NCI-H2029 (cell line): ENCODE results near the gene NCF4.

Experiments
- DNase-seq: peaks from one replicate; lab custom pipeline; 2025; lab: John Stamatoyannopoulos, UW

NCF4 gene

DNA sequence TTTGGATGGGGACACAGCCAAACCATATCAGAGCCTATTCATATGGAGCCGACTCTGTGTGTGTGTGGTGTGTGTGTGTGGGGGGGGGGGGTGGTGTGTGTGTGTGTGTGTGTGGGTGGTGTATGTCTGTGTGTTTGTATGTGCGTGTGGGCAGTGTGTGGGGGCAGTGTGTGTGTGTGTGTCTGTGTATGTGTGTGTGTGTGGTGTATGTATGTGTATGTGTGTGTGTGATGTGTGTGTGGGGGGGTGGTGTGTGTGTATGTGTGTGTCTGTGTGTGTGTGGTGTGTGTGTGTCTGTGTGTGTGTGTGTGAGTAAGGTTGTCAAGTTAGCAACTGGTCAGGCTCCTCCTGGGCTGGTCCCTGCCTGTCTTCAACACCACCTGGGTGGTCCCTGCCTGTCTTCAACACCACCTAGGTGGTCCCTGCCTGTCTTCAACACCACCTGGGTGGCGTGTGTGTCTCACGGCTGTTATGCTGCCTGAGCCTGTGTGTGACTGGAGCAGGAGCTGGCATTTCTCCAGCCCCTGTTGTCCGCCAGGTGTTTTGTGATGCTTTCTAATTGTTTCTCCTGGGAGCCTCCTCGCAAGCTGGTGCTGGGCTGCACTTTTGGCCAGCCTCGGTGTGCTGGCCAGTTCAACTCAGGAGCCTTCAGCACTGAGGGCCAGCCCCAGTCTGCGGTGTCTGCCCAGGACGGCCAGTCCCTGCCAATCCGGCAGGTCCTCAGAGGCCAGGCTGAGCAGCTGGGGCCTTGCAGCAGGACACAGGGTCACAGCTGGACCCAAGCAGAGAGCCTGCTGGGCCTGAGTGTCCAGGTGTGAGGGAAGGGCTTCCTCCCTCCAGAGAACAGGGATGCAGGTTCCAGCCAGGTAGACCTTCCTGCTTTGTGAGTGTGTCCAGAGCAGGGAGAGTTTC is 22.4 kb upstream of the NCF4 start:
- no peak for DNase-seq

DNA sequence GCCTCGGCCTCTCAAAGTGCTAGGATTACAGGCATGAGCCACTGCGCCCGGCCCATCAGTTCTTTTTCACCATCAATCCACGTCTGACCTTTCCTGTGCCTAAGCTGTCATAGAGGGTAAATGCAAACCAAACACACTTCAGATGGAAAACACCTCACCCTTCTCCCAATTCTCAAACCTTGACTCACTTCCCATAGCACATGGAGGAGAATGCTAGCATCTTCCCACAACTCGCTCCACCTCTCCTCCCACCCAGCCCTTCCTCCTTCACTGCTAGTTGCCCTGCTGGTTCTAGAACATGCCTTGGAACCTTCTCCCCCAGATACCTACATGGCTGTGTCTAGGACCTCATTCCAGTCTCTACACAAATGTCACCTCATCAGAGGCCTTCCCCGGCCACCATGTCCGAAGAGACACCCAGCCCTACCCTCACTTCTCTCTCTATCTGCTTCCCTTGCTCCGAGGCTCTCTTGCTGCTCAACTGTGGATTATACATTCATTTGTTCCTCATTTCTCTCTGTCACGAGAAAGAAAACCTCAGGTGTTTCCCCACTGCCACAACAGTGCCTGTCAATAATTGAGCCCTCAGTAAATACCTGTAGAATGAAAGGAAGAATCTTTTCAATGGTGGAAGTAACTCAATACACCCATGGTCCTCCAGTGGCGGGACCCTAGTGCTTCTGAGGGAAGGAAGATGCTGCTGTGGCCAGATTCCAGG is 21.3 kb upstream of the NCF4 start:
- DNase-seq = no peak

DNA sequence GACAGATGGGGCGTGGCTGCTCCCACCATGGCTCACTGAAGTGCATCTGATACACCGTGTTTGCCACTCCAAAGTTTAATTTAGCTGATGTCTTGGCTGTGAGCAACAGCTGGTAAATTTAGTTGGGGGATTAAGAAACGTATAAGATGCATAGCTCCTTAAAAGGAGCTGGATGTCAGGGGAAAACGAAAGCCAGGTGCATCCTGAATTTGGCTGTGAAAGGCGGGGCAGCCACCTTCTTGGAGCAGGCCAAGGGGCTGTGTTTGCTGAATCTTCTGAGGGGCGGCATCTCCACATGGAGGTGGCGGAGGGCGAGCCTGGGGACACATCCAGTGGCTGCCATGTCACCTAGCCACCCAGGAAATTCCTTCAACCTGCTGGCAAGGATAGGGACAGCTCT is 20.7 kb upstream of the NCF4 start:
- DNase-seq = no peak

DNA sequence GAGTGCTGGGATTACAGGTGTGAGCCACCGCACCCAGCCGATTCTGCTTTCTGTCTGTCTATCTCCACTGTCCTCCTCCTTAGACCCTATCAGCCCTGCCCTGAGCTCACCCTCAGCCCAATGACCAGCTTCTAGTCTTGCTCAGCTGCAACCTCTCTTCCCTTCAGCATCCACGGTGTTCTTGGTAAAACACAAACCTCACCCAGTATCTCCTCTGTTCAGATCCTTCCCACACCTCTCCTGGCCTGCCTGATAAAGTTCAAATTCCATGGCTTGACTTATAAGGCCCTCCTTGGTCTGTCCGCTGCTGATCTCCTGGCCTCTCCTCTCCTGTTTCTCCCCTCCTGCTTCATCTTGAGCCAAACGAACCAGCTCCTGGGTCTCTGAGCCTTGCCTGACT is 14.5 kb upstream of the NCF4 start:
- DNase-seq = no peak

DNA sequence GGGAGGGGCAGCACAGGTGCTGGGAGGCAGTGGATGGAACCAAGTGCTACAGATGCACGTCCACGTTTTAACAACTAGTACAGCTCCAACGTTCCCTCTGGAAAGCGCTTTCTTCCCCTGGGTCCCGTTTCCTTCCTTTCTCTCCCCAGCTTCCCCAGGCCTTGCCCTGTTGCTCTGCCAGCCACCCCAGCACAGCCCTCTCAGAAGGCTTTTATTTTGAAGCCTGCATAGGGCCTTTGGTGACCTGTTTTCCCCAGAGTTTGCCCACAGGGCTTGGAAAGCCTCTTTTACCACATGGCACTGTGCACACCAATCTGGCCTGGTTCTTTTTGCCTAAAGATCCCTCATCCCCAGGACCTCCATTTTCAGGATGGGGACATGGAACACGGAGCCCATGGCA is 13.9 kb upstream of the NCF4 start:
- DNase-seq = no peak

DNA sequence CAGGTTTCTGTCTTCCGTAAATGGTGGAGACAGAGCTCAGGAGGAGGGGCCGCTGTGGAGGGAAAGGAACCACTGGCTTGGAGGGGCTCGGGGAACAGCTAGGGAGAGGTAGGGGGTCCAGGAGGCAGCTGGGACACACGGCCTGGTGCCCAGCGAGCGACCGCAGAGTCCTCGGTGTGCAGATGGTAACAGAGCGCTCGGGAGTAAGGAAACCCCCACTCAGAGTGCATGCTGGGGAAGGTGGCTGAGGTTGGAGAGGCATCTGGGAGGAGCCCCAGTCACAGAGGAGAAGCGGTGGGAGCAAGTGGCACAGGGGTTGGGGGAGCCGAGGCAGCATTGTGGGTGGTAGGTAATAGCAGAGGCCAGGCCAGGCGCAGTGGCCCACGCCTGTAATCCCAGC is 10.8 kb upstream of the NCF4 start:
- no peak for DNase-seq

DNA sequence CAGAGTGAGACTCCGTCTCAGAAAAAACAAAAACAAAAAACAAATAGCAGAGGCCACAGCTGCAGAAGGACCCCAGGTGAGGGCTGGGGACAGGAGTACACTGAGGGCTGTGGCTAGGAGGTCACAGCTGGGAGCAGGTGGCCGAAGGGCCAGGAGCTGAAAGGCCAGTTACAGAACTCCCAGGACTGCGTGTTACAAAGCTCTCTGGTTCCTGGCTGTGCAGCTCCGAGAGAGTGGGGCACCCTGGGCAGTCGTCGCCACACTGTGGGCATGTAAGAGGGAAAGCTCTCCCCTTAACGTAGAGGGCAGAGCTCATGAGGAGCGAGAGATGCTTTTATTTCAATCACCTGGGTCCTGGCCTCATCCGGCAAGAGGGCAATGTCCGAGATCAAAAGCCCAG is 10.1 kb upstream of the NCF4 start:
- no peak for DNase-seq

DNA sequence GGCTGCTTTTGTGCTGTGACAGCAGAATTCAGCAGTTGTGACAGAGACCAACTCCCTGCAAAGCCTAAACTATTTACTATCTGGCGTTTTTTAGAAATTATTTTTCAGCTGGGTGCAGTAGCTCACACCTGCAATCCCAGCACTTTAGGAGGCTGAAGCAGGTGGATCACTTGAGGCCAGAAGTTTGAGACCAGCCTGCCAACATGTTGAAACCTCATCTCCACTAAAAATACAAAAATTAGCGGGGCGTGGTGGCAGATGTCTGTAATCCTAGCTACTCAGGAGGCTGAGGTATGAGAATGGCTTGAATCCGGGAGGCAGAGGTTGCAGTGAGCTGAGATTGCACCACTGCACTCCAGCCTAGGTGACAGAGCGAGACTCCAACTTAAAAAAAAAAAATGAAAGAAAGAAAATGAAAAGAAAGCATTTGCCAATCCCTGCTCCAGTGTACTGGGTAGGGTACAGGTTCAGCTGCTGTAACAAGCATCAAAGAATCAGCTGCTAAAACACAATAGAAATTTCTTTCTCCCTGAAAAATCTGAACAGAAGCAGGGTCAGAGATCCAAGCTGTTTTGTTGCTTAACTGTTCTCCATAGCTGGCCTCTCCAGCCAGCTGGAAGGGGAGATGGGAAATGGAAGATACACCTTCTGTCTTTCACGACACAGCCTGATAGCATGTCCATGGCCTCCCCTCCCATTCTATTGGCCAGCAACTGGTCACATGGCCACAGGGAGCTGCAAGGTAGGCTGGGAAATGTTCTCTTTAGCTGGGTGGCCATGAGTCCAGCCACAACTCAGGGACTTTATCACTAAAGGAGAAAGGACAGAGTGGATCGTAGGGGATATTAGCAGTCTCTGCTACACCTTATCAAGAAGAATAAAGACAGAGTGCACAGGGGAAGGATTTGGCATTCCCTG is 8.5 kb upstream of the NCF4 start:
- DNase-seq = no peak

DNA sequence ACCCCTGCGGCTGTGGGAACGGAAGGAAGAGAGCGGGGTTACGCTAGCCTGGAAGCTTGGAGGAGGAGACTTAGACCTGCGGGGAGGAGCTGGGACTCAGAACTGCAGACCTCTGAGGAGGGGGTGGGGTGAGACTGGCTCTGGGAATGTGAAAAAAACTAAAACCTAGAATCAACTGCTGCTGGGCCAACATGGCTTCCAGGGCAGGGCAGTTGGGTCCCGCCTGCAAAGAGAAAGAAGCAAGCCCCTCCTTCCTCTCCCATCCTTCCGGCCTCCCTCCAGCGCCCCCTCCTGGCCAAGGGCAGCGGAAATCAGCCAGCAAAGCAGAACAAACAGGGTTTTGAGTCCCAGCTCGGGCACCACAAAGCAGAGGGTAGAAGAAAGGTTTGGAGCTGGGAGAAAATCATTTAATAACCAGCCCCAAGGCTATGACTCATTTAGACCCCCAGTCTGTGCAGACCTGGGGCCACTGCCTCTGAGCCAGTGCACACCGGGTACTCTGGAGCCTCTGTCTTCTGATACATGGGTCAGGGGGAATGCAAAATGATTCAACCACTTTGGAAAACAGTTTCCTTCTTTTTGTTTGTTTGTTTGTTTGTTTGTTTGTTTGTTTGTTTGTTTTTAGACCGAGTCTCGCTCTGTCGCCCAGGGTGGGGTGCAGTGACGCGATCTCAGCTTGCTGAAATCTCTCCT is 7.3 kb upstream of the NCF4 start:
- DNase-seq = peak; percentile 48

DNA sequence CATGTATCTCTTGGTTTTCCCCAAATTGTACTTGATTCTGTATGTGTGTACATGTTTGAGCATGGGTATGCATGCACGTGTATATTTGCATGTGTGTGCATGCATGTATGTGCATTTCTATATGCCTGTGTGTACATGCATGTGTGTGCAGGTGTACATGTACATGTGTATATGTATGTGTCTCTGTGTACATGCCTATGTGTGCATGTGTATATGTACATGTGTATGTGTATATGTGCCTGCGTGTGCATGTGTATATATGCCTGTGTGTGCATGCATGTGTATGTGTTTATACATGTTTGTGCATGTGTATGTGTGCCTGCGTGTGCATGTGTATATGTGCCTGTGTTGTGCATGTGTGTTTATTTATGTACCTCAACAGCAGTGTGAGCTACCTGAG is 5.3 kb upstream of the NCF4 start:
- DNase-seq = no peak

DNA sequence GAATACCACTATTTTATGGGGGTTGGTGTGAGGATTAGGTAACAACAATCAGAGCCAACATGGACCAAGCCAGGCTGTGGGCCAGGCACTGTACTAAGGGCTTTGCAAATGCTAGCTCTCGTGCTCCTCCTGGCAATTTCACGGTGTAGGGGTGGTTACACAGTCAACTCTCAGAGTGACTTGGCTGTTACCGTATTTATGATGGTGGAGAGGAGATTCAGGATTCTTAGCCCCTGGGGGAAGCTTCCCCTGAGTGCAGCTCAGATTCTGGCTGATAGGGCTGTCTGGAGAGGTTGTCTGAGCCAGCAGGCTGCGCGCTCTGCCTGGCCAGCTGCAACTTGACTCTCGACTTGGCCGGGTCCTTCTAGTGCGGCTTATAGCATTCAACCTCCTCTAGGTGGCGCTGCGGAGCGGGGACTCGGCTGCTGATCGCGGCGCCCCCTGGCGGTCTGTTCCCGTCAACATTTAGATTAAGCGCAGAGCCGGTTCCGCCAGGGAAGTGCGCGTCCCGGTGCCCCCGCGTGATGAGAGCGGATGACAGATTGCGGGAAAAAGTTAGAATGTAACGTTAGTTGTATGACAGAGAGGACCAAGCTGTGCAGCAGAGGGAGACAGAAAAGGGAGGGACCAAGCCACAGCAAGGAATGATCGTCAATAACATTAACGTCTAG is 4.5 kb upstream of the NCF4 start:
- DNase-seq = peak; percentile 74

DNA sequence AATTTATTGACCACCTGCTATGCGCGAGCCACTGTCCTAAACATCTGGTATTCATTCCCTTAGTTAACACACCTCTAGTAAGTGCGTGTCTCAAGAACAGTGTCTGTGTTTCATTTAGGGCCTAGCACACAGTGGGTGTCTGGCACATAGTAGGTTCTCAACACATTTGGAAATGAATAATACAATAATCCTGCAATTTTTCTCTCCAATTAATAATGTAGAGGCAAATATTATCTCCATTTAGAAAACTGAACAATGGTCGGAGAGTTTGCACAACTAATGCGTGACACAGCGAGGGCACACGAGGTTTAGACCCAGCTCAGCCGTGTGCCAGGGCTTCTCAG is 4.0 kb upstream of the NCF4 start:
- no peak for DNase-seq

DNA sequence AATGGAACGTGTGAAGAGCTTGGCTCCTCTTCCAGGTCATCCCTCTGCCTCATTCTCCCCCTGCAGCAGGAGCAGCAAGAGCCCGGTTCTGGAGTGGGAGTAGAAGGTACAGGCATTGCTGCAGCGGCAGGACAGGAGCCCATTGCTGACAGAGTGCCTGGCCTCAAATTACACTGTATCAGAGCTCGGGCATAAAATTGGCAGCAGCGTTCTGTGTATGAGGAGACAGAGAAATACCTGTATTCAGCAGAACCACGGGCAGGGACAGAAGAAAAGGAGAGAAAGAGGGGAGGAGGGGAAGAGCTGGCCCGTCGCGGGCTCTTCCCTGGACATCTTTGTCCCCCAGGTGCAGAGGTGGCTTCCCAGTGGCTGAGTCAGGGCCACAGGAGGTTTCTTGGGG is 2.6 kb upstream of the NCF4 start:
- no peak for DNase-seq

DNA sequence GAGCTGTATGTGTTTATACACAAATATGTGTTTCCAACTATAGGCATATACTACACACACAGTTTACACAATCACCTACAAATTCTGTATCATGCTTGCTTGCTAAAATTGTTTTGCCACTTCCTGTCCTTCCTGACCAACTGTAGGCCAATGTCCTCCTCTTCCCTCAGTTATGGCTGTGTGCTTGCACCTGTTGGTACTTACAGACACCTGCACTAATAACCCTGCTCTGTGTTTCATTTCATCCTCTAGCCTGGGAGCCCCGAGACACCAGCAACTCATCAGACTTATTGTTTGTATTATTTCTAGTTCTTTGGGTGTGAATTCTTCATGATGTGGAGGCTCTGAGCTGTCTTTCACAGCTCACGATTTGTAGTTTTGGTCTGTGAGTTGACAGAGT is 1.8 kb upstream of the NCF4 start:
- no peak for DNase-seq

DNA sequence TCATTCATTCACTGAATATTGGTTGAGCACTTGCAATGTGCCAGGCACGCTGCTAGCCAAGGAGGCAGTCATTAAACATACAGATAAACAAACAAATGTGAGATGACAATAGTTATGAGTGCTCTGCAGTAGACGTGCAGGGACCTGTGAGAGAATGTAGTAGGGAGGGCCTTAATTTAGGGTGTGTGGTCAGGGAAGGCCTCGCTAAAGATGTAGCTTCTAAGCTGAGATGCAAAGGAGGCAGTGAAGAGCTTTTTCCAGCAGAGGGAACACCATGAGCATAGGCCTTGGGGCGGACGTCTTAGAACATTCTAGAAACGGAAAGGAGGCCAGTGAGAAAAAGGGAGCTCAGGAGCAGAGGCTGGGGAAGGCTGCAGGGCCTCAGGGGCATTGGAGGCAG is 789 bp upstream of the NCF4 start:
- DNase-seq = no peak

DNA sequence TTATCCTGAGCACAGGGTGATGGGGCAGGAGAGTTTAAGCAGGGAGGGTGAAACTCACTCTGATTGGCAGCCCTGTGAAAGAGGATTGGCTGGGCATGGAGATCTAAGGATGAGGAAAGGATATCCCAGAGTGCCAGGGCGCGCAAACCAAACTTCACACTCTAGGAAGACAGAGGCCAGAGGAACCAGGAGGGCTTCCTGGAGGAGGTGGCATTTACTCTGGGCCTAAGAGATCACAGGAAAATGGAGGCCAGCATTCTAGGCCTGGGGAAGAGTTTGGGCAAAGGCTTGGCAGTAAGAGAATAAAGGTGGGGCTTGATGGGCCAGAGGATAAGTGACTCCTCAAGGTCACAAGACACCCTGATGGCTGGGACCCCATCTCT is 377 bp upstream of the NCF4 start:
- no peak for DNase-seq

DNA sequence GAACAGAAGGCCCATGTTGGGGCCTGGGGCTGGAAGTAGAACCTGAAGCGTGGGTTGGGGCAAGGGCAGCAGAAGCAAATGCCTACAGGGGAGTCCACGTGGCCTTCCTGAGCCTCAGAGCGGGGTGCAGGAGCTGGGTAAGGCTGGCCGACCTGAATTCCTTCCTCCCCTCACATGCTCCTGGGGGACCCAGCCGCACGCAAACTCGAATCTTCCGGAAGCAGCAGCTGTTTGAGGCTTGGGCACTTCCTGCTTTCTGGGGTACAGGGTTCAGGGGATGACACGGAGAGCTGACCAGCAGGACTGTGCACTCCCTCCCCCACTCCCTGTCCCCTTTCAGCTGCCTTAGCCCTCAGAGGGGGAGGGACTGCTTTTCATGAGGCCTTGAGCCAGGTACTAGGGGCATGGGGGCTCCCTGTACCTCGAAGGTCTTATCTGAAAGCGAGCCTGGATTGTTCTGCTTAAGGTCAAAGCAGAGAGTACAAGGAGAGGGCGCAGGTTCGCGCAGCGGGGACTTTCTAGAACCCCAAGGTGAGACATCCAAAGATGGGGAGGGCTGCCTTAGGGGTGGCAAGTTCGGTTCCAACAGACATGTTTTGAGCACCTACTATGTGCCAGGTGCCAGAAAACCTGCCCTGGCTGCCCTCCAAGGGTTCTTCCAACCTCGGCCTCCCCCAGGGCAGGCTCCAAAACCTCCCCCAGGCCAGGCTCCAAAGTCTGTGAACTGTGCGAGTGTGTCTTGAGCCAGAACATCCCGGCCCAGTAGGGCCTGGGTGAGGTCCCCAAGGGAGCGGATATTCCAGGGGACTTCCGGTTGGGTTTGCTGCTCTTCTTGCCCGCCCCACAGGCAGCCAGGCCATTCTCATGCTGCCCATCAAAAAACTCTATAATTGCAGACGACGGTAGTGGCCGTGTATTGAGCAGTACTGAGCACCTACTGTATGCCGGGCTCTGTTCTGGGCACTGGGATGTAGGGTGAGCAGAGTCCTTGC is 1.7 kb downstream of the NCF4 start:
- no peak for DNase-seq

DNA sequence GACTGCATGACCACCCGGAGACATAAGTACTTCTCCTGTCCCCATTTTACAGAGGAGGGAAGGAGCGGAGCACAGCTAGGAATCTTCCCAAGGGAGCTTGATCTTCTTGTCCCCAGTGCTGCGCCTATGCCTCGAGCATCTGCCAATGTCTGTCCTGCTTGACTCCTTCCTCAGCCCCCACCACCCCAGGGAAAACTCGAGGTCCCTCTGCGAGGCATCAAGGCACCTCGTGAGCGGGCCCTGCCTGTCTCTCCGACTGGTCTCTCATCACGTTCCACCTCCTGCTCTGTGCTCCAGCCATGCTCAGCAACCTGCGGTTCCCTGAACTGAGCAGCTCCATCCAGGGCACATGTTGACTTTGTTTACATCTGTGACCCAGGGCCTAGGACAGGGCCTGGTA is 2.5 kb downstream of the NCF4 start:
- no peak for DNase-seq

DNA sequence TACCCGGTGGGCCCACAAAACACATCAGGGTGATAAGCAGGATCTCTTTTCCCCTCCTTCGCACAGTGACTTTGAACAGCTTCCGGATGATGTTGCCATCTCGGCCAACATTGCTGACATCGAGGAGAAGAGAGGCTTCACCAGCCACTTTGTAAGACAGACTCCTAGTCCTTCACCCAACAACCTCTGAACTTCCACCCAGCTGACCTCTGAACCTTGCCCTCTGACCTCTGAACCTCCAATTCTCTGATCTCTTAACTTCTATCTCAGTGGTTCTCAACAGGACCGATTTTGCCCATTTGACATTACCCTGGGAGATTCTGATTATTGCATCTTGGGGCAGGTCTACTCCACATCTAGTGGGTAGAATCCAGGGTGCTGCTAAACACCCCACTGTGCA is 3.2 kb downstream of the NCF4 start:
- DNase-seq = no peak
